Endodermal cell (in vitro differentiated cells): ENCODE measurements around the gene ZXDB. TPM values are rescaled to one million over a fixed set of nuclear protein-coding genes. Genes with fewer than 3 reads are reported as not detected.
"Not testable (repeated sequence)": the region's sequence is repeated elsewhere in the genome, so short reads cannot be mapped to it uniquely, and the experiment has no call there.

Experiments
- DNase-seq: peaks from one replicate; pipeline ENCODE4 v3.0.0-alpha.2; 2017
- H3K27ac ChIP-seq: 2 replicates; pipeline ENCODE4 v1.5.1; 2013; ENCODE audit warnings: mild to moderate bottlenecking, low read depth, low read length, moderate library complexity
- H3K27me3 ChIP-seq: 2 replicates; pipeline ENCODE4 v1.6.1; 2013; ENCODE audit warnings: mild to moderate bottlenecking, low read length, moderate library complexity; ENCODE audit not compliant: insufficient read depth, control insufficient read depth, poor library complexity, severe bottlenecking
- H3K36me3 ChIP-seq: 2 replicates; pipeline ENCODE4 v1.7.0; 2013; ENCODE audit warnings: mild to moderate bottlenecking, low read length, moderate library complexity; ENCODE audit not compliant: control insufficient read depth, insufficient read depth
- H3K4me1 ChIP-seq: one replicate; pipeline ENCODE4 v1.7.0; 2013; ENCODE audit warnings: low read length; ENCODE audit not compliant: control insufficient read depth, insufficient read depth
- H3K4me3 ChIP-seq: 2 replicates; pipeline ENCODE4 v1.5.1; 2013; ENCODE audit warnings: mild to moderate bottlenecking, low read length, moderate library complexity
- H3K9ac ChIP-seq: 2 replicates; pipeline ENCODE4 v1.6.1; 2013; ENCODE audit warnings: mild to moderate bottlenecking, low read length, moderate library complexity; ENCODE audit not compliant: poor library complexity, severe bottlenecking; ENCODE audit errors: extremely low read depth
- H3K9me3 ChIP-seq: 2 replicates; pipeline ENCODE4 v1.6.1; 2013; ENCODE audit warnings: mild to moderate bottlenecking, low read length, moderate library complexity; ENCODE audit not compliant: control insufficient read depth
- H3K27ac Mint-ChIP-seq: 2 replicates; pipeline ENCODE4 v1.8.0; 2020; ENCODE audit warnings: mixed read lengths
- H3K27me3 Mint-ChIP-seq: 2 replicates; pipeline ENCODE4 v1.8.0; 2021; ENCODE audit warnings: mild to moderate bottlenecking, mixed read lengths; ENCODE audit not compliant: insufficient read depth
- H3K36me3 Mint-ChIP-seq: 2 replicates; pipeline ENCODE4 v1.8.0; 2020; ENCODE audit warnings: low read depth, mixed read lengths
- H3K4me1 Mint-ChIP-seq: 2 replicates; pipeline ENCODE4 v1.8.0; 2020; ENCODE audit warnings: mixed read lengths
- H3K4me3 Mint-ChIP-seq: 2 replicates; pipeline ENCODE4 v1.8.0; 2020; ENCODE audit warnings: mild to moderate bottlenecking, moderate library complexity, mixed read lengths
- H3K9me3 Mint-ChIP-seq: 2 replicates; pipeline ENCODE4 v1.8.0; 2020; ENCODE audit warnings: mild to moderate bottlenecking, mixed read lengths
- WGBS, 2 experiments: methylation state at CpG; one replicate each; pipeline versions ENCODE4 v1.1.5 to v1.1.7; 2013; ENCODE audit warnings: missing lambda C conversion rate in 2 of 2, mixed read lengths in 1 of 2; ENCODE audit not compliant: insufficient coverage in 1 of 2, insufficient read length in 1 of 2; 5-methylcytosine and 5-hydroxymethylcytosine counted together
- total RNA-seq, 2 donors: library from RNA; stranded (reverse); fragmentation: NEBNext Ultra II Directional in 1 of 2; extraction: Animal tissue kit (Norgen Biotek cat#: 25700) in 1 of 2; gene quantifications; 2 replicates in 1 of 2; 3 replicates in 1 of 2; pipeline ENCODE4 v1.2.1, GENCODE V29; 2021
- TF ChIP-seq, protein P1 (sequence below): fragments of 200-600 bp; sonication (generic); conservative IDR thresholded peaks from 2 replicates; pipeline ENCODE4 v1.5.0; 2021; ENCODE audit warnings: antibody characterized with exemption, mild to moderate bottlenecking

Gene ZXDB
- total RNA-seq, 2 donors from 2014 or later, result 7.5 to 8.5 TPM

DNA sequence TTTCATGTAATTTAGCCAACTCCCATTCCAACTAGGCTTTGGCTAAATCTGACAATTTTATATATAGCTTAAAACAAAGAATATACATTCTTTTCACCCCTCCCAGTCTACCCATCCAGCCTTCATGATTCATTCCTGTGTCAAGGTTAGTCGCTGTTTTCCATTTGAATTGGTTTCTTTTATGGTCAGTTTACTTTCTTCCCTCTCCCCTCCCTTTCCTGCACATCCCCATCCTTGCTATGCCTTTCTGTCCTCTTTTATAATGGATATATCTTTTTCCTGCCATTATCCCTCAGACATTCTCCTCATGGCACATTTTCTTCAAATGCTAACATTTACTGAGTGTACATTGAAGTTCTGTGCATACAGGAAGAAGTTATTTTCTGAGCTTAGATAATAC lies 4.7 kb downstream of the ZXDB start:
- H3K4me3 Mint-ChIP-seq, result peak overlapping the region; percentile 29
- H3K27ac ChIP-seq, result no peak overlapping the region
- no peaks in the 10 kb centered on the region for H3K36me3 ChIP-seq
- H3K4me1 ChIP-seq, result no peaks in the 10 kb centered on the region
- H3K36me3 Mint-ChIP-seq, result peaks cover 5% of the 10 kb centered on the region
- H3K9ac ChIP-seq, result no peak overlapping the region
- WGBS, 2 experiments, result 38% methylated on average over 1 of the region's 1 CpG; no CpG with 5 or more reads in 1 of the 2 experiments
- H3K9me3 ChIP-seq, result no peaks in the 10 kb centered on the region
- peak overlapping the region; percentile 75 for H3K4me3 ChIP-seq
- no peak for DNase-seq
- no peaks in the 10 kb centered on the region for H3K27me3 ChIP-seq
- H3K27ac Mint-ChIP-seq, result no peak overlapping the region
- H3K9me3 Mint-ChIP-seq, result peaks cover 13% of the 10 kb centered on the region
- TF ChIP-seq, protein P1, sequence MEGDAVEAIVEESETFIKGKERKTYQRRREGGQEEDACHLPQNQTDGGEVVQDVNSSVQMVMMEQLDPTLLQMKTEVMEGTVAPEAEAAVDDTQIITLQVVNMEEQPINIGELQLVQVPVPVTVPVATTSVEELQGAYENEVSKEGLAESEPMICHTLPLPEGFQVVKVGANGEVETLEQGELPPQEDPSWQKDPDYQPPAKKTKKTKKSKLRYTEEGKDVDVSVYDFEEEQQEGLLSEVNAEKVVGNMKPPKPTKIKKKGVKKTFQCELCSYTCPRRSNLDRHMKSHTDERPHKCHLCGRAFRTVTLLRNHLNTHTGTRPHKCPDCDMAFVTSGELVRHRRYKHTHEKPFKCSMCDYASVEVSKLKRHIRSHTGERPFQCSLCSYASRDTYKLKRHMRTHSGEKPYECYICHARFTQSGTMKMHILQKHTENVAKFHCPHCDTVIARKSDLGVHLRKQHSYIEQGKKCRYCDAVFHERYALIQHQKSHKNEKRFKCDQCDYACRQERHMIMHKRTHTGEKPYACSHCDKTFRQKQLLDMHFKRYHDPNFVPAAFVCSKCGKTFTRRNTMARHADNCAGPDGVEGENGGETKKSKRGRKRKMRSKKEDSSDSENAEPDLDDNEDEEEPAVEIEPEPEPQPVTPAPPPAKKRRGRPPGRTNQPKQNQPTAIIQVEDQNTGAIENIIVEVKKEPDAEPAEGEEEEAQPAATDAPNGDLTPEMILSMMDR, result no peak
- H3K4me1 Mint-ChIP-seq, result peaks cover 16% of the 10 kb centered on the region
- H3K27me3 Mint-ChIP-seq, result no peaks in the 10 kb centered on the region

DNA sequence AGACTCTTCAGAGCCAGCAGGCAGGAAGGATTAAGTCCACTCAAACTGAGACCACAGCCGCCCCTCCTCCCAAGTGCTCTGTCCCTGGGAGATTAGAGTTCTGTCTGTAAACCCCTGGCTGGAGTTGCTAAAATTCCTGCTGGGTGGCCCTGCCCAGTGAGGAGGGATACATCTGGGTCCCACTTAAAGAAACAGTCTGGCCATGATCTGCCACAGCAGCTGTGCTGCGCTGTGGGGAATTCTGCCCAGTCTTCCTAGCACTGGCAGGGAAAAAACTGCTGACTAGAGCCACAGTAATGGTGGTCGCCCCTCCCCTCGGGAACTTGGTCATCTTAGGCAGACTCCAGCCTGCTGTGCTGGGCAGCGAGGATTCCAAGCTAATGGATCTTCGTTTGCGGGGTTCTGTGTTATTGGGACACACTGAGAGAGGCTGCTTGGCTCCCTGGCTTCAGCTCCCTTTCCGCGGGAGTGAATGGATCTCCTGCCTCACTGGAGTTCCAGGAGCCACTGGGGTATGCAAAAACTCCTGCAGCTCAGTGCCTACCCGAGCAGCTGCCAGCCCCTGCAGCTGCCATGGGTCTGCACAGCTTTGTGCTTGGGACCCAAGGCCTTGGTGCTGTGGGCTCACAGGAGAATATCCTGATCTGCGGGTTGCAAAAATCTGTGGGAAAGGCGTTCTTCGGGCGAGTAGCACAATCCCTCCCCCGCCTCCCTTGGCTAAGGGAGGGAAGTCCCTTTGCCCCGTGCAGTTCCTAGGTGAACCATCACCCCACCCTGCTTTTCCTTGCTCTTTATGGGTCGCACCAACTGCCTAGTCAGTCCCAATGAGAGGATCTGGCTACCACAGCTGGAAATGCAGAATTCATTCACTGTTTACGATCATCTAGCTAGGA lies 15.7 kb downstream of the ZXDB start:
- 68 to 79% methylated on average over 4 to 18 of the region's 18 CpGs for whole genome bisulfite sequencing, 2 experiments
- H3K27ac ChIP-seq, result no peak overlapping the region
- no peaks in the 10 kb centered on the region for H3K4me1 ChIP-seq
- Mint-ChIP-seq H3K36me3 (no peaks in the 10 kb centered on the region), H3K9me3 (peaks cover 56% of the 10 kb centered on the region), H3K4me3 (peak overlapping the region; percentile 35), H3K4me1 (peaks cover 13% of the 10 kb centered on the region), H3K27me3 (no peaks in the 10 kb centered on the region), H3K27ac (peak overlapping the region; percentile 55)
- no peak overlapping the region for H3K4me3 ChIP-seq
- H3K9me3 ChIP-seq, result no peaks in the 10 kb centered on the region
- no peaks in the 10 kb centered on the region for H3K27me3 ChIP-seq
- no peaks in the 10 kb centered on the region for H3K36me3 ChIP-seq
- peak; percentile 68 for DNase-seq
- TF ChIP-seq, protein P1, result no peak
- no peak overlapping the region for H3K9ac ChIP-seq

DNA sequence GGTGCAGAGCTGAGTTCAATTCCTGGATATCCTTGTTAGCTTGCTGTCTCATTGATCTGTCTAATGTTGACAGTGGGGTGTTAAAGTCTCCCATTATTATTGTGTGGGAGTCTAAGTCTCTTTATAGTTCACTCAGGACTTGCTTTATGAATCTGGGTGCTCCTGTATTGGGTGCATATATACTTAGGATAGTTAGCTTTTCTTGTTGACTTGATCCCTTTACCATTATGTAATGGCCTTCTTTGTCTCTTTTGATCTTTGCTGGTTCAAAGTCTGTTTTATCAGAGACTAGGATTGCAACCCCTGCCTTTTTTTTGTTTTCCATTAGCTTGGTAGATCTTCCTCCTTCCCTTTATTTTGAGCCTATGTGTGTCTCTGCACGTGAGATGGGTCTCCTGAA lies 21.5 kb downstream of the ZXDB start:
- not testable (repeated sequence) for H3K4me1 Mint-ChIP-seq, H3K9me3 ChIP-seq, H3K4me3 ChIP-seq, H3K27me3 ChIP-seq, H3K9ac ChIP-seq, H3K27ac ChIP-seq, H3K36me3 ChIP-seq, H3K27ac Mint-ChIP-seq, H3K27me3 Mint-ChIP-seq, DNase-seq, H3K36me3 Mint-ChIP-seq, H3K4me1 ChIP-seq, H3K4me3 Mint-ChIP-seq
- peaks cover 68% of the 10 kb centered on the region for H3K9me3 Mint-ChIP-seq
- 80% methylated on average over 1 of the region's 1 CpG; no CpG with 5 or more reads in 1 of the 2 experiments for WGBS, 2 experiments

DNA sequence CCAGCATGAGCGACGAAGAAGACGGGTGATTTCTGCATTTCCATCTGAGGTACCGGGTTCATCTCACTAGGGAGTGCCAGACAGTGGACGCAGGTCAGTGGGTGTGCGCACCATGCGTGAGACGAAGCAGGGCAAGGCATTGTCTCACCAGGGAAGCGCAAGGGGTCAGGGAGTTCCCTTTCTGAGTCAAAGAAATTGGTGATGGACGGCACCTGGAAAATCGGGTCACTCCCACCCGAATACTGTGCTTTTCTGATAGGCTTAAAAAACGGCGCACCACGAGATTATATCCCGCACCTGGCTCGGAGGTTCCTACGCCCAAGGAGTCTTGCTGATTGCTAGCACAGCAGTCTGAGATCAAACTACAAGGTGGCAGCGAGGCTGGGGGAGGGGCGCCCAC lies 37.6 kb downstream of the ZXDB start:
- not testable (repeated sequence) for H3K27ac ChIP-seq, H3K9me3 ChIP-seq, H3K4me3 ChIP-seq, H3K36me3 ChIP-seq, H3K4me1 Mint-ChIP-seq, H3K27ac Mint-ChIP-seq, H3K36me3 Mint-ChIP-seq, H3K9ac ChIP-seq, H3K27me3 Mint-ChIP-seq, DNase-seq, H3K4me3 Mint-ChIP-seq, H3K4me1 ChIP-seq, H3K27me3 ChIP-seq
- H3K9me3 Mint-ChIP-seq, result peaks cover 68% of the 10 kb centered on the region
- 96 to 100% methylated on average over 4 to 20 of the region's 20 CpGs for WGBS, 2 experiments
